ENCODE measurements around the gene ARF1. TPM values are rescaled to one million over a fixed set of nuclear protein-coding genes. Genes with fewer than 3 reads are reported as not detected.

The ARF1 gene
- total RNA-seq, 1 donor: 339 TPM

- DNase-seq (ENCODE audit: low read depth): no peak
- no peak for TF ChIP-seq CTCF (IDR thresholded peaks at IDR 0.05; ENCODE audit: insufficient read depth, low read depth, low read length)
Measured at GRCh38 chr1:228038387-228039005, 44.0 kb upstream of the ARF1 start.

GRCh38 chr1:228039006-228039903 lies 43.3 kb upstream of the ARF1 start:
- no peak overlapping the region for H3K4me3 ChIP-seq (ENCODE audit: low read depth, low read length)
- TF ChIP-seq CTCF (IDR thresholded peaks at IDR 0.05; ENCODE audit: insufficient read depth, low read depth, low read length): no peak
- no peak for DNase-seq (ENCODE audit: low read depth)

More at GRCh38 chr1:228038387-228039005, 44.0 kb upstream of the ARF1 start:
- no peak overlapping the region for H3K4me3 ChIP-seq (ENCODE audit: low read depth, low read length)

- no peak for TF ChIP-seq CTCF (IDR thresholded peaks at IDR 0.05; ENCODE audit: insufficient read depth, low read depth, low read length)
- no peak for DNase-seq (ENCODE audit: low read depth)
- H3K4me3 ChIP-seq (ENCODE audit: low read depth, low read length): no peak overlapping the region
Measured at GRCh38 chr1:228039986-228040385, 42.5 kb upstream of the ARF1 start.

GRCh38 chr1:228041316-228041715 lies 41.2 kb upstream of the ARF1 start:
- DNase-seq (ENCODE audit: low read depth): no peak
- H3K4me3 ChIP-seq (ENCODE audit: low read depth, low read length): no peak overlapping the region
- no peak for TF ChIP-seq CTCF (IDR thresholded peaks at IDR 0.05; ENCODE audit: insufficient read depth, low read depth, low read length)

- no peak overlapping the region for H3K4me3 ChIP-seq (ENCODE audit: low read depth, low read length)
- no peak for TF ChIP-seq CTCF (IDR thresholded peaks at IDR 0.05; ENCODE audit: insufficient read depth, low read depth, low read length)
- no peak for DNase-seq (ENCODE audit: low read depth)
Measured at GRCh38 chr1:228042508-228042907, 40.0 kb upstream of the ARF1 start.

- no peak for DNase-seq (ENCODE audit: low read depth)
- TF ChIP-seq CTCF (IDR thresholded peaks at IDR 0.05; ENCODE audit: insufficient read depth, low read depth, low read length): no peak
- H3K4me3 ChIP-seq (ENCODE audit: low read depth, low read length): no peak overlapping the region
Measured at GRCh38 chr1:228043281-228043848, 39.1 kb upstream of the ARF1 start.
